Raji (cell line): ENCODE results near the gene TMEM196.

Experiments used
- POLR2A ChIP-seq: IDR thresholded peaks from 2 replicates; pipeline ENCODE4 v1.6.1; 2011; ENCODE audit warnings: low read depth, low read length, control low read depth; ENCODE audit not compliant: insufficient read depth

TMEM196 gene

DNA sequence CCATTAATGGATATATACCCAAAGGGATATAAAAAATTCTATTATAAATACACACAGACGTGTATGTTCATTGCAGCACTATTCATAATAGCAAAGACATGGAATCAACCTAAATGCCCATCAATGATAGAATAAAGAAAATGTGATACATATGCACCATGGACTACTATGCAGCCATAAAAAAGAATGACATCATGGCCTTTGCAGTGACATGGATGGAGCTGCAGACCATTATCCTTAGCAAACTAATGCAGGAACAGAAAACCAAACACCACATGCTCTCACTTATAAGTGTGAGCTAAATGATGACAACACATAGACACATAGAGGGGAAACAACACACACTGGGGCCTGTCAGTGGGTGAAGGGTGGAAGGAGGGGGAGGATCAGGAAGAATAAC lies 97.6 kb downstream of the TMEM196 start:
- TF ChIP-seq POLR2A: no peak

DNA sequence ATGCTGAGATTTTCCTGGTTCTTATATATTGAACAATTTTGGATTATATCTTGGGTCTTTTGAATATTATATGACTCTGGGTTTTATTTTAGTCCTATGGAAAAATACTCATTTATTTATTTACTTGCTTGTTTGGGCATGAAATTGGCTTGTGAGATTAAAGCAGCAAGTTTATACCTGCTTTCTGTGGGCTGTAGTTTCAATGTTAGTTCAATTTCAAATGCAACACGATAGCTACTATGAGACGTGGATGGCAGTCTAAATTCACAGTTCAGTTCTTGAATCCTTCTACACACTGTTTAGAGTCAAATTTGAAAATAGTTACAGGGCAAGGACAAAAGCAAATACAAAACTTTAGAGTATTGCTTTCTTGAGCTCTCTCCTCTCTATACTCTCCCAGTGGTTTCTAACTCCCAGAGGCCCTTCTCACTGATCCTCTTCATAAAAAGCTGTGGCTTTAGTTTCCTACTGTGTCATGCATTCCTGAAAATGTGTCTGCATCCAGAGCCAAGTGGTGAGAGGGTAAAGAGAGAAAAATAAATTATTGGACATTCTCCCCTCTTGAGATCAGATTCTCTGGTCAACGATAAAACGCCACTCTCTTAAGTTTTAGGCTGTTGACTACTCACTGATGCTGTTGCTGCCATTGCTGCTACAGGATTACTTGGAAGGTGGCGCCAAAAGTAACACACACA lies 99.0 kb downstream of the TMEM196 start:
- no peak for TF ChIP-seq POLR2A

DNA sequence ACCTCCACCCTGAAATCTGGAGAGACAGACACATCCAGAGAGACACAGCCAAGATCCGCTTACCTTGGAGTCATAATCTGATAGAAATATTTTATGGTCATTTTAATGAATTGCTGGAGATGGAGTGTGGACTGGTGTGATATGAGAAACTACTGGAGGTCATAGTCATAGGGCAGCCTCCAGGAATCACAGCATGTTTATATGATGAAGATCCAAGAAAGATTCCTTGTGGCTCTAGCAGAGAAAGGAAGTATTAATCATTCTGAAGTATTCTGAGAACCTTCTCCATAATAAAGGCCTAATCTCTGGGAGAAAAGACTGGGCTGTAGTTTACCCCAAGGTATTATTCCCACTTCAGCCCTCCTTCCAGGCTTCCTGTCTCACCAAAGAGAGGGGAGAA lies 102.6 kb downstream of the TMEM196 start:
- no peak for TF ChIP-seq POLR2A
